Fibroblast of villous mesenchyme (primary cell): ENCODE results near the gene USP17L13. TPM values are rescaled to one million over a fixed set of nuclear protein-coding genes. Genes with fewer than 3 reads are reported as not detected.

Source experiments
- total RNA-seq: library from RNA; depleted of rRNA; stranded (reverse); fragments of >200 nt; gene quantifications from 2 replicates; pipeline ENCODE4 v1.2.3, GENCODE V29; 2012

Gene USP17L13
- total RNA-seq, 1 donor, result not detected

Other genes starting within 250 kb of the USP17L13 start
- gene FAM90A26, start 54.5 kb upstream of the USP17L13 start, total RNA-seq, result not detected in 2 replicates
- not detected in 2 replicates for gene USP17L10, start 14.2 kb upstream of the USP17L13 start, total RNA-seq
- gene USP17L11, start 9.5 kb upstream of the USP17L13 start, total RNA-seq, result not detected in 2 replicates
- gene USP17L12, start 4.7 kb upstream of the USP17L13 start, total RNA-seq, result not detected in 2 replicates
- gene USP17L15, start 9.5 kb downstream of the USP17L13 start, total RNA-seq, result not detected in 2 replicates
- gene USP17L17, start 19.0 kb downstream of the USP17L13 start, total RNA-seq, result not detected in 2 replicates
- gene USP17L18, start 23.7 kb downstream of the USP17L13 start, total RNA-seq, result not detected in 2 replicates
- gene USP17L19, start 28.5 kb downstream of the USP17L13 start, total RNA-seq, result not detected in 2 replicates
- not detected in 2 replicates for gene USP17L20, start 33.2 kb downstream of the USP17L13 start, total RNA-seq
- gene USP17L21, start 38.0 kb downstream of the USP17L13 start, total RNA-seq, result not detected in 2 replicates
- not detected in 2 replicates for gene USP17L22, start 42.7 kb downstream of the USP17L13 start, total RNA-seq
- not detected in 2 replicates for gene USP17L24, start 100.3 kb downstream of the USP17L13 start, total RNA-seq
- not detected in 2 replicates for gene USP17L25, start 105.0 kb downstream of the USP17L13 start, total RNA-seq
- gene USP17L26, start 109.8 kb downstream of the USP17L13 start, total RNA-seq, result not detected in 2 replicates
- gene USP17L5, start 114.5 kb downstream of the USP17L13 start, total RNA-seq, result not detected in 2 replicates
- not detected in 2 replicates for gene USP17L27, start 119.3 kb downstream of the USP17L13 start, total RNA-seq
- not detected in 2 replicates for gene USP17L28, start 124.0 kb downstream of the USP17L13 start, total RNA-seq
- not detected in 2 replicates for gene USP17L29, start 128.7 kb downstream of the USP17L13 start, total RNA-seq
- not detected in 2 replicates for gene USP17L30, start 138.2 kb downstream of the USP17L13 start, total RNA-seq
- gene DEFB131A, start 219.5 kb downstream of the USP17L13 start, total RNA-seq, result not detected in 2 replicates